GM21367 (cell line): Measurements from ENCODE around the gene MPPE1.
"Not testable (repeated sequence)": the region's sequence is repeated elsewhere in the genome, so short reads cannot be mapped to it uniquely, and the experiment has no call there.

Experiments used
- ATAC-seq: cut with Tn5 transposase; IDR thresholded peaks from one replicate; pipeline ENCODE4 v1.9.1; 2021; ENCODE audit not compliant: unreplicated experiment

The MPPE1 gene

GRCh38 chr18:11859903-11860407 is 48.2 kb downstream of the MPPE1 start:
- ATAC-seq = no peak

GRCh38 chr18:11859282-11859830 is 48.8 kb downstream of the MPPE1 start:
- ATAC-seq = no peak

- no peak for ATAC-seq
These were observed 50.8 kb downstream of the MPPE1 start for GRCh38 chr18:11857177-11857887.

- ATAC-seq = not testable (repeated sequence)
These were observed 53.6 kb downstream of the MPPE1 start for GRCh38 chr18:11854554-11854953.

GRCh38 chr18:11851806-11852337 is 56.2 kb downstream of the MPPE1 start:
- ATAC-seq = no peak

GRCh38 chr18:11851146-11851805 is 56.8 kb downstream of the MPPE1 start, which contains the start of gene CHMP1B:
TSS of gene CHMP1B (plus strand) at chr18:11851413. CDS start at chr18:11851512, 99 bp downstream.
- peak; percentile 87 for ATAC-seq

- ATAC-seq = peak; percentile 17
These were observed 57.3 kb downstream of the MPPE1 start for GRCh38 chr18:11850821-11851145.

- no peak for ATAC-seq
These were observed 58.1 kb downstream of the MPPE1 start for GRCh38 chr18:11849841-11850634.

GRCh38 chr18:11849279-11849678 is 58.8 kb downstream of the MPPE1 start:
- ATAC-seq = no peak

GRCh38 chr18:11847811-11848210 is 60.3 kb downstream of the MPPE1 start:
- ATAC-seq = no peak

GRCh38 chr18:11845654-11846053 is 62.5 kb downstream of the MPPE1 start:
- ATAC-seq = no peak

GRCh38 chr18:11844436-11844835 is 63.7 kb downstream of the MPPE1 start:
- no peak for ATAC-seq

GRCh38 chr18:11842562-11842961 is 65.6 kb downstream of the MPPE1 start:
- no peak for ATAC-seq

- no peak for ATAC-seq
These were observed 67.6 kb downstream of the MPPE1 start for GRCh38 chr18:11840493-11840892.

- ATAC-seq = no peak
These were observed 68.6 kb downstream of the MPPE1 start for GRCh38 chr18:11839556-11839955.

GRCh38 chr18:11834772-11835171 is 73.3 kb downstream of the MPPE1 start:
- ATAC-seq = no peak
